Measurements from ENCODE around the gene TM4SF18. TPM values are rescaled to one million over a fixed set of nuclear protein-coding genes. Genes with fewer than 3 reads are reported as not detected.
A peak's percentile ranks its signal among the peaks of the same experiment; 100 is the strongest.
"Not testable (repeated sequence)": the region's sequence is repeated elsewhere in the genome, so short reads cannot be mapped to it uniquely, and the experiment has no call there.

Gene TM4SF18
- total RNA-seq, 1 donor from 2014 or later, result not detected

GRCh38 chr3:149342413-149343380 lies 9.3 kb upstream of the TM4SF18 start:
- Histone ChIP-seq H3K27ac (no peak overlapping the region), H3K9me3 (ENCODE audit: low read depth) (no peaks in the 10 kb centered on the region), H3F3A (ENCODE audit: low read depth) (no peaks in the 10 kb centered on the region), H3K36me3 (no peaks in the 10 kb centered on the region), H3K4me1 (no peaks in the 10 kb centered on the region), H3K4me3 (no peak overlapping the region), H2AFZ (replicated peaks) (no peak overlapping the region), H3K79me2 (ENCODE audit: low read depth) (no peaks in the 10 kb centered on the region), H3K4me2 (no peak overlapping the region), H4K20me1 (ENCODE audit: low read depth) (no peaks in the 10 kb centered on the region), H3K27me3 (no peaks in the 10 kb centered on the region), H3K9ac (no peak overlapping the region)
- Mint-ChIP-seq H3K36me3 (no peaks in the 10 kb centered on the region), H3K27me3 (ENCODE audit: insufficient read depth, low read depth) (no peaks in the 10 kb centered on the region), H3K9me3 (no peaks in the 10 kb centered on the region), H3K4me3 (no peak overlapping the region), H3K27ac (no peak overlapping the region), H3K4me1 (peaks cover 7% of the 10 kb centered on the region)
- TF ChIP-seq EZH2 (IDR thresholded peaks at IDR 0.05), result no peak
- TF ChIP-seq CTCF (IDR thresholded peaks at IDR 0.05), result no peak
- no peak for TF ChIP-seq EZH2phosphoT487 (IDR thresholded peaks at IDR 0.05)
- DNase-seq (ENCODE audit: low spot score), result no peak

GRCh38 chr3:149340310-149340933 lies 7.0 kb upstream of the TM4SF18 start:
- Histone ChIP-seq H4K20me1 (ENCODE audit: low read depth) (no peaks in the 10 kb centered on the region), H3K4me2 (no peak overlapping the region), H3K27ac (no peak overlapping the region), H3K4me3 (no peak overlapping the region), H3K9me3 (ENCODE audit: low read depth) (no peaks in the 10 kb centered on the region), H3K36me3 (no peaks in the 10 kb centered on the region), H2AFZ (replicated peaks) (peak overlapping the region; percentile 9), H3K27me3 (no peaks in the 10 kb centered on the region), H3K9ac (no peak overlapping the region), H3F3A (ENCODE audit: low read depth) (no peaks in the 10 kb centered on the region), H3K79me2 (ENCODE audit: low read depth) (no peaks in the 10 kb centered on the region), H3K4me1 (peaks cover 4% of the 10 kb centered on the region)
- TF ChIP-seq CTCF (IDR thresholded peaks at IDR 0.05) (no peak), EZH2phosphoT487 (IDR thresholded peaks at IDR 0.05) (no peak), EZH2 (IDR thresholded peaks at IDR 0.05) (no peak)
- DNase-seq (ENCODE audit: low spot score), result no peak
- Mint-ChIP-seq H3K27ac (no peak overlapping the region), H3K36me3 (no peaks in the 10 kb centered on the region), H3K27me3 (ENCODE audit: insufficient read depth, low read depth) (no peaks in the 10 kb centered on the region), H3K4me1 (peaks cover 7% of the 10 kb centered on the region), H3K4me3 (no peak overlapping the region), H3K9me3 (no peaks in the 10 kb centered on the region)

GRCh38 chr3:149339931-149340309 lies 6.5 kb upstream of the TM4SF18 start:
- Histone ChIP-seq H3K4me3 (no peak overlapping the region), H3K27me3 (no peaks in the 10 kb centered on the region), H3F3A (ENCODE audit: low read depth) (no peaks in the 10 kb centered on the region), H3K79me2 (ENCODE audit: low read depth) (no peaks in the 10 kb centered on the region), H4K20me1 (ENCODE audit: low read depth) (no peaks in the 10 kb centered on the region), H3K9me3 (ENCODE audit: low read depth) (no peaks in the 10 kb centered on the region), H3K4me2 (no peak overlapping the region), H3K4me1 (peaks cover 4% of the 10 kb centered on the region), H3K9ac (no peak overlapping the region), H3K27ac (no peak overlapping the region), H2AFZ (replicated peaks) (no peak overlapping the region), H3K36me3 (no peaks in the 10 kb centered on the region)
- no peaks in the 10 kb centered on the region for H3K36me3 Mint-ChIP-seq
- peaks cover 7% of the 10 kb centered on the region for H3K4me1 Mint-ChIP-seq
- no peak overlapping the region for H3K27ac Mint-ChIP-seq
- H3K27me3 Mint-ChIP-seq (ENCODE audit: insufficient read depth, low read depth), result no peaks in the 10 kb centered on the region
- no peak for TF ChIP-seq EZH2phosphoT487 (IDR thresholded peaks at IDR 0.05)
- TF ChIP-seq EZH2 (IDR thresholded peaks at IDR 0.05), result no peak
- TF ChIP-seq CTCF (IDR thresholded peaks at IDR 0.05), result no peak
- no peak overlapping the region for H3K4me3 Mint-ChIP-seq
- DNase-seq (ENCODE audit: low spot score), result no peak
- no peaks in the 10 kb centered on the region for H3K9me3 Mint-ChIP-seq

GRCh38 chr3:149337486-149337885 lies 4.0 kb upstream of the TM4SF18 start:
- H3K9me3 ChIP-seq (ENCODE audit: low read depth); H3K27ac Mint-ChIP-seq; H3K79me2 ChIP-seq (ENCODE audit: low read depth); H3K27me3 ChIP-seq; H4K20me1 ChIP-seq (ENCODE audit: low read depth); H3K36me3 ChIP-seq; H3K9me3 Mint-ChIP-seq; H3K4me2 ChIP-seq; H3F3A ChIP-seq (ENCODE audit: low read depth); H2AFZ ChIP-seq (replicated peaks); H3K27ac ChIP-seq; H3K36me3 Mint-ChIP-seq; H3K4me3 Mint-ChIP-seq; H3K4me3 ChIP-seq; H3K27me3 Mint-ChIP-seq (ENCODE audit: insufficient read depth, low read depth); H3K9ac ChIP-seq; DNase-seq (ENCODE audit: low spot score): not testable (repeated sequence)
- H3K4me1 ChIP-seq, result peaks cover 12% of the 10 kb centered on the region
- H3K4me1 Mint-ChIP-seq, result peaks cover 20% of the 10 kb centered on the region

Data from neural progenitor cell (in vitro differentiated cells).